H9 (cell line): ENCODE results near the gene CXXC5. TPM values are rescaled to one million over a fixed set of nuclear protein-coding genes. Genes with fewer than 3 reads are reported as not detected.

Source experiments
- DNase-seq: peaks from one replicate; pipeline ENCODE4 v3.0.0-alpha.2; 2017
- H2AFZ ChIP-seq: one replicate; pipeline ENCODE4 v1.6.1; 2013; ENCODE audit warnings: mild to moderate bottlenecking, low read length, control low read depth, moderate library complexity
- H2AK5ac ChIP-seq: 2 replicates; pipeline ENCODE4 v1.6.1; 2013; ENCODE audit warnings: low read length, control low read depth, mixed read lengths; ENCODE audit not compliant: insufficient read length
- H2BK120ac ChIP-seq: one replicate; pipeline ENCODE4 v1.6.1; 2013; ENCODE audit warnings: low read depth, mild to moderate bottlenecking, low read length, control low read depth, inconsistent platforms; ENCODE audit not compliant: poor library complexity, severe bottlenecking
- H2BK12ac ChIP-seq: 2 replicates; pipeline ENCODE4 v1.6.1; 2013; ENCODE audit warnings: low read length, control low read depth, mixed read lengths, low read depth; ENCODE audit not compliant: insufficient read length
- H2BK15ac ChIP-seq: 2 replicates; pipeline ENCODE4 v1.6.1; 2013; ENCODE audit warnings: low read depth, low read length, control low read depth
- H2BK20ac ChIP-seq: one replicate; pipeline ENCODE4 v1.6.1; 2013; ENCODE audit warnings: low read depth, mild to moderate bottlenecking, low read length, control low read depth, inconsistent platforms; ENCODE audit not compliant: poor library complexity, severe bottlenecking
- H2BK5ac ChIP-seq: 2 replicates; pipeline ENCODE4 v1.6.1; 2013; ENCODE audit warnings: low read length, control low read depth, mixed read lengths; ENCODE audit not compliant: insufficient read length
- H3K14ac ChIP-seq: 2 replicates; pipeline ENCODE4 v1.6.1; 2013; ENCODE audit warnings: low read length, control low read depth; ENCODE audit not compliant: insufficient read depth
- H3K18ac ChIP-seq: 2 replicates; pipeline ENCODE4 v1.6.1; 2013; ENCODE audit warnings: low read depth, mild to moderate bottlenecking, mixed read lengths, low read length, control low read depth; ENCODE audit not compliant: insufficient read length
- H3K23ac ChIP-seq: 2 replicates; pipeline ENCODE4 v1.6.1; 2013; ENCODE audit warnings: low read length, control low read depth, mixed read lengths, low read depth; ENCODE audit not compliant: insufficient read length
- H3K23me2 ChIP-seq: 2 replicates; pipeline ENCODE4 v1.6.1; 2013; ENCODE audit warnings: low read depth, mild to moderate bottlenecking, mixed read lengths, low read length, control low read depth; ENCODE audit not compliant: insufficient read length, poor library complexity, severe bottlenecking
- H3K27ac ChIP-seq: 2 replicates; pipeline ENCODE4 v1.5.1; 2013; ENCODE audit warnings: low read length, control low read depth, mixed read lengths, low read depth; ENCODE audit not compliant: insufficient read length
- H3K27me3 ChIP-seq: 2 replicates; pipeline ENCODE4 v1.6.1; 2013; ENCODE audit warnings: low read length, control low read depth, inconsistent platforms; ENCODE audit not compliant: insufficient read depth
- H3K4ac ChIP-seq: 2 replicates; pipeline ENCODE4 v1.6.1; 2013; ENCODE audit warnings: low read depth, mild to moderate bottlenecking, control low read depth, inconsistent platforms, low read length, moderate library complexity
- H3K4me1 ChIP-seq: 2 replicates; pipeline ENCODE4 v1.6.1; 2013; ENCODE audit warnings: low read length, control low read depth, inconsistent platforms; ENCODE audit not compliant: insufficient read depth
- H3K4me2 ChIP-seq: 2 replicates; pipeline ENCODE4 v1.6.1; 2013; ENCODE audit warnings: low read length, control low read depth, mixed read lengths; ENCODE audit not compliant: insufficient read length, insufficient read depth
- H3K56ac ChIP-seq: 2 replicates; pipeline ENCODE4 v1.6.1; 2013; ENCODE audit warnings: low read depth, mild to moderate bottlenecking, mixed read lengths, low read length, control low read depth; ENCODE audit not compliant: insufficient read length
- H3K79me1 ChIP-seq: 2 replicates; pipeline ENCODE4 v1.6.1; 2013; ENCODE audit warnings: low read depth, mild to moderate bottlenecking, moderate library complexity, low read length, control low read depth, inconsistent platforms; ENCODE audit not compliant: insufficient read depth, poor library complexity, severe bottlenecking
- H3K79me2 ChIP-seq: 2 replicates; pipeline ENCODE4 v1.6.1; 2013; ENCODE audit warnings: low read length, control low read depth, inconsistent platforms; ENCODE audit not compliant: insufficient read depth
- H3K9ac ChIP-seq: 2 replicates; pipeline ENCODE4 v1.6.1; 2013; ENCODE audit warnings: low read length, control low read depth, mixed read lengths; ENCODE audit not compliant: insufficient read length; ENCODE audit errors: extremely low read depth
- H3K9me3 ChIP-seq: one replicate; pipeline ENCODE4 v1.6.1; 2013; ENCODE audit warnings: low read depth, low read length, inconsistent platforms; ENCODE audit not compliant: control insufficient read depth
- H3T11ph ChIP-seq: one replicate; pipeline ENCODE4 v1.6.1; 2013; ENCODE audit warnings: mild to moderate bottlenecking, low read length, control low read depth, inconsistent platforms
- H4K20me1 ChIP-seq: one replicate; pipeline ENCODE4 v1.6.1; 2013; ENCODE audit not compliant: control insufficient read depth, insufficient read length, insufficient read depth
- H4K5ac ChIP-seq: 2 replicates; pipeline ENCODE4 v1.6.1; 2013; ENCODE audit warnings: low read depth, mild to moderate bottlenecking, mixed read lengths, low read length, control low read depth; ENCODE audit not compliant: insufficient read length
- H4K8ac ChIP-seq: replicated peaks from 2 replicates; pipeline ENCODE4 v1.6.1; 2013; ENCODE audit warnings: low read length, control low read depth, mixed read lengths, low read depth; ENCODE audit not compliant: insufficient read length
- H4K91ac ChIP-seq: 2 replicates; pipeline ENCODE4 v1.6.1; 2013; ENCODE audit warnings: low read depth, mild to moderate bottlenecking, moderate library complexity, mixed read lengths, low read length, control low read depth; ENCODE audit not compliant: insufficient read length
- H3K27ac Mint-ChIP-seq, 3 experiments: 2 replicates in 2 of 3; 3 replicates in 1 of 3; pipeline ENCODE4 v1.8.0; 2020 to 2021; ENCODE audit warnings: mixed read lengths in 3 of 3, mild to moderate bottlenecking in 1 of 3, moderate library complexity in 1 of 3
- H3K27me3 Mint-ChIP-seq: 2 replicates; pipeline ENCODE4 v1.8.0; 2021; ENCODE audit warnings: low read depth, mild to moderate bottlenecking, moderate library complexity, mixed read lengths
- H3K36me3 Mint-ChIP-seq, 3 experiments: 2 replicates in 2 of 3; 3 replicates in 1 of 3; pipeline ENCODE4 v1.8.0; 2020 to 2021; ENCODE audit warnings: low read depth in 3 of 3, mixed read lengths in 3 of 3; ENCODE audit not compliant: insufficient read depth in 1 of 3
- H3K4me1 Mint-ChIP-seq, 2 experiments: 2 replicates each; pipeline ENCODE4 v1.8.0; 2020; ENCODE audit warnings: mixed read lengths in 2 of 2
- H3K4me3 Mint-ChIP-seq, 2 experiments: 2 replicates in 1 of 2; 3 replicates in 1 of 2; pipeline ENCODE4 v1.8.0; 2020 to 2021; ENCODE audit warnings: mild to moderate bottlenecking in 2 of 2, mixed read lengths in 2 of 2, moderate library complexity in 1 of 2
- H3K9me3 Mint-ChIP-seq, 2 experiments: 2 replicates in 1 of 2; 3 replicates in 1 of 2; pipeline ENCODE4 v1.8.0; 2020; ENCODE audit warnings: mild to moderate bottlenecking in 2 of 2, mixed read lengths in 2 of 2, moderate library complexity in 1 of 2
- CTCF ChIP-seq: fragments of 200-600 bp; sonication (generic); conservative IDR thresholded peaks from 3 replicates; pipeline ENCODE4 v1.8.0; 2021; ENCODE audit warnings: antibody characterized with exemption, mild to moderate bottlenecking
- WGBS: extraction: QIAGEN DNeasy Blood & Tissue Kit; methylation state at CpG from one replicate; pipeline ENCODE4 v1.1.7; 2013; ENCODE audit warnings: missing lambda C conversion rate, low lambda C conversion rate, mixed read lengths; ENCODE audit not compliant: insufficient read length; ENCODE audit errors: extremely low coverage; 5-methylcytosine and 5-hydroxymethylcytosine counted together
- total RNA-seq: library from RNA; stranded (reverse); gene quantifications from 2 replicates; pipeline ENCODE4 v1.2.1, GENCODE V29; 2021

The CXXC5 gene
- total RNA-seq, 1 experiment from 2014 or later = 105 TPM

GRCh38 chr5:139650689-139651042 is 2.5 kb downstream of the CXXC5 start:
- Histone ChIP-seq H2AFZ (no peak overlapping the region), H2AK5ac (no peak overlapping the region), H3K9ac (peak overlapping the region; percentile 36), H3K18ac (peak overlapping the region; percentile 21), H2BK15ac (no peak overlapping the region), H3K23me2 (peaks cover 25% of the 10 kb centered on the region), H3K4me2 (peak overlapping the region; percentile 81), H3K79me1 (peaks cover 11% of the 10 kb centered on the region), H3K56ac (no peak overlapping the region), H2BK12ac (no peak overlapping the region), H2BK120ac (no peak overlapping the region), H3K27ac (no peak overlapping the region), H3K9me3 (no peaks in the 10 kb centered on the region), H2BK20ac (no peak overlapping the region), H2BK5ac (no peak overlapping the region), H3T11ph (no peak overlapping the region), H3K23ac (no peak overlapping the region), H3K27me3 (peaks cover 11% of the 10 kb centered on the region; the same call in 1 of the 2 replicates), H4K5ac (no peak overlapping the region), H3K4ac (no peak overlapping the region), H4K20me1 (peaks cover 5% of the 10 kb centered on the region), H4K91ac (no peak overlapping the region), H4K8ac (no peak overlapping the region), H3K14ac (no peak overlapping the region), H3K4me1 (peaks cover 32% of the 10 kb centered on the region), H3K79me2 (peaks cover 34% of the 10 kb centered on the region; the same call in 1 of the 2 replicates)
- Mint-ChIP-seq H3K4me1 (peaks cover 59 to 62% of the 10 kb centered on the region in 2 experiments), H3K27me3 (peaks cover 22% of the 10 kb centered on the region), H3K27ac (peak overlapping the region in 1 of 3 experiments; percentile 74; a peak in 3 of 7 replicates), H3K36me3 (peaks cover 0 to 12% (median 0%) of the 10 kb centered on the region in 3 experiments; a peak in 2 of 7 replicates), H3K9me3 (peaks cover 0 to 4% of the 10 kb centered on the region in 2 experiments; a peak in 2 of 5 replicates), H3K4me3 (peak overlapping the region; percentile 97 to 99)
- no peak for DNase-seq
- TF ChIP-seq CTCF = no peak
- WGBS = no CpG with 5 or more reads among the region's 13 CpGs
